Progenitor cell of endocrine pancreas (in vitro differentiated cells): ENCODE data around the gene C17orf100. TPM values are rescaled to one million over a fixed set of nuclear protein-coding genes. Genes with fewer than 3 reads are reported as not detected.
A peak's percentile ranks its signal among the peaks of the same experiment; 100 is the strongest.

Experiments
- DNase-seq: peaks from one replicate; pipeline ENCODE4 v3.0.0; 2021; ENCODE audit warnings: low spot score; ENCODE audit not compliant: unreplicated experiment
- H3K27ac Mint-ChIP-seq: 2 replicates; pipeline ENCODE4 v1.8.0; 2021; ENCODE audit warnings: mild to moderate bottlenecking, moderate library complexity, mixed read lengths
- H3K27me3 Mint-ChIP-seq: 2 replicates; pipeline ENCODE4 v1.8.0; 2021; ENCODE audit warnings: mixed read lengths
- H3K36me3 Mint-ChIP-seq: 2 replicates; pipeline ENCODE4 v1.8.0; 2022; ENCODE audit warnings: mixed read lengths; ENCODE audit not compliant: insufficient read depth
- H3K4me1 Mint-ChIP-seq: 2 replicates; pipeline ENCODE4 v1.8.0; 2021; ENCODE audit warnings: low read depth, mixed read lengths
- H3K4me3 Mint-ChIP-seq: 2 replicates; pipeline ENCODE4 v1.8.0; 2021; ENCODE audit warnings: low read depth, mild to moderate bottlenecking, moderate library complexity, mixed read lengths
- H3K9me3 Mint-ChIP-seq: 2 replicates; pipeline ENCODE4 v1.8.0; 2021; ENCODE audit warnings: low read depth, mixed read lengths
- total RNA-seq: library from RNA; stranded (reverse); gene quantifications from 2 replicates; pipeline ENCODE4 v1.2.1, GENCODE V29; 2021
- TF ChIP-seq, protein P1 (sequence below): fragments of 200-600 bp; sonication (generic); IDR thresholded peaks from one replicate; pipeline ENCODE4 v1.5.0; 2021; ENCODE audit warnings: antibody characterized with exemption, mild to moderate bottlenecking; ENCODE audit not compliant: unreplicated experiment

The C17orf100 gene
- total RNA-seq, 1 donor from 2014 or later: 6.1 TPM

DNA sequence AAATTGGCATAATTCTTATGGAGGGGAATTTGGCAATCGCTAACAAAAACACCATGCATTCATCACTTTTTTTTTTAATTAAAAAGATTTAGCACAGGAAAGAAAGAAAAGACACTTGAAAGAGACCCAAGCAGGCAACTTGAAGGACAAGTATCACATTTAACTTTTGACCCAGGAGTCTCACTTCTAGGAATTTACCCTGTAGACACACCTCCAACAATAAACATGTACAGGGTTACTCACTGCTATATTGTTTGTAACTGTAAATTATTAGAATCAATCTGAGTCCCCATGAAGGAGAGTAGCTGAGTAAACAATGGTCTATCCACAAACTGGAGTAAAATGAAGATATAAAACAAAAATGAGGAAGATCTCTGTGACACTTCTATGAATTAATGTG, 21.2 kb upstream of the C17orf100 start:
- Mint-ChIP-seq H3K4me3 (no peak overlapping the region), H3K27me3 (no peaks in the 10 kb centered on the region), H3K36me3 (peaks cover 42% of the 10 kb centered on the region), H3K4me1 (no peaks in the 10 kb centered on the region), H3K9me3 (no peaks in the 10 kb centered on the region), H3K27ac (no peak overlapping the region)
- TF ChIP-seq, protein P1, sequence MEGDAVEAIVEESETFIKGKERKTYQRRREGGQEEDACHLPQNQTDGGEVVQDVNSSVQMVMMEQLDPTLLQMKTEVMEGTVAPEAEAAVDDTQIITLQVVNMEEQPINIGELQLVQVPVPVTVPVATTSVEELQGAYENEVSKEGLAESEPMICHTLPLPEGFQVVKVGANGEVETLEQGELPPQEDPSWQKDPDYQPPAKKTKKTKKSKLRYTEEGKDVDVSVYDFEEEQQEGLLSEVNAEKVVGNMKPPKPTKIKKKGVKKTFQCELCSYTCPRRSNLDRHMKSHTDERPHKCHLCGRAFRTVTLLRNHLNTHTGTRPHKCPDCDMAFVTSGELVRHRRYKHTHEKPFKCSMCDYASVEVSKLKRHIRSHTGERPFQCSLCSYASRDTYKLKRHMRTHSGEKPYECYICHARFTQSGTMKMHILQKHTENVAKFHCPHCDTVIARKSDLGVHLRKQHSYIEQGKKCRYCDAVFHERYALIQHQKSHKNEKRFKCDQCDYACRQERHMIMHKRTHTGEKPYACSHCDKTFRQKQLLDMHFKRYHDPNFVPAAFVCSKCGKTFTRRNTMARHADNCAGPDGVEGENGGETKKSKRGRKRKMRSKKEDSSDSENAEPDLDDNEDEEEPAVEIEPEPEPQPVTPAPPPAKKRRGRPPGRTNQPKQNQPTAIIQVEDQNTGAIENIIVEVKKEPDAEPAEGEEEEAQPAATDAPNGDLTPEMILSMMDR: no peak
- DNase-seq: no peak

DNA sequence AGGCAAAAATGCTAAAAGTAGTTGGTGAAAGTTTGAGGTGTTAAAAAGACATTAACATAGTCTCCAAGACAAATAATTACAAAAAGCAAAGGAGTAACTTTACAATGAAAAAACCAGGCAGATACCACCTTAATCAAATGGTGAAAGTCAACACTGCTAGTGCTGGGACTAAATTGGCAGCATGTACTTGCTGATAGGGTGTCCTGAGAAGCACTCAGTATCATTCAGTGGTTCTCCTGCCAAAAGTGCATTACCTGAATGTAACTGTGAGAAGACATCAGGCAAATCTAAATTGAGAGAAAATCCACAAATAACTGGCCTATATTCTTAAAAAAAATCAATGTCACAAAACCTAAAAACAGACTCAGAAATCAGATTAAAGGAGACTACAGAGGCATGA, 19.0 kb upstream of the C17orf100 start:
- no peak for DNase-seq
- Mint-ChIP-seq H3K4me1 (no peaks in the 10 kb centered on the region), H3K9me3 (no peaks in the 10 kb centered on the region), H3K27ac (no peak overlapping the region), H3K36me3 (peaks cover 37% of the 10 kb centered on the region), H3K27me3 (no peaks in the 10 kb centered on the region), H3K4me3 (no peak overlapping the region)
- TF ChIP-seq, protein P1: no peak

DNA sequence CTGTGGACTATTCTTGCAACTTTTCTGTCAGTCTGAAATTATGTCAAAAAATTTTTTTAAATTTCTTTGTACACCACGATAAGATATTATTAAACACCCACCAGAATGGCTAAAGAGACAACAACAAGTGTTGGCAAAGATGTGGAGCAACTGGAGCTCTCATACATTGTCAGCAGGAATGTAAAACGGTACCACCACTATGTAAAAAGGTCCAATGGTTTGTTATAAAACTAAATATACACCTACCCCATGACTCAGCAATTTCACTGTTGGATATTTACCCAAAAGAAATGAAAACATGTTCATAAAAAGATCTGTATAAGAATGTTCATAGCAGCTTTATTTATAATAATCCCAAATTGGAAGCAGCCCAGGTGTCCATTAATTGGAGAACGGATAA, 18.3 kb upstream of the C17orf100 start:
- H3K27ac Mint-ChIP-seq: peak overlapping the region; percentile 65
- H3K36me3 Mint-ChIP-seq: peaks cover 31% of the 10 kb centered on the region

DNA sequence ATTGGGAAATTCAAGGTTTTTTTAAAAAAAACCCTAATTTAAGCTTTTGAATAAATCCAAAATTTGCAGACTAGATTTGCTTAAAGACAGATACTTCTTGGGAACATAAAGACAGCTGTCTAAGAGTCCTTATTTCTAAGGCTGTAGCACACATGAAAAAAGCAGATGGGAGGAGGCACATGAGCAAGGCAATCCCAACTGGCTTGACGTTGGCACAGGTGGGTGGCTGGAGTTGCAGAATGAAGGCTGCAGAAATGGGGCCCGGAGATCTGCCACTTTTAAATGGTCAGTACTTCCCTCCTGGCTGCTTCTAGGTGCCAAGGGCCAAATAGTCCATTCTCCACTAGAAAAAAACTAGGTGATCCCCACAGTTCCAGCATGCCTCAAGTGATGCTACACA, 15.5 kb upstream of the C17orf100 start:
- TF ChIP-seq, protein P1: no peak
- no peak overlapping the region for H3K27ac Mint-ChIP-seq
- no peak for DNase-seq
- H3K4me3 Mint-ChIP-seq: no peak overlapping the region
- no peaks in the 10 kb centered on the region for H3K9me3 Mint-ChIP-seq
- peaks cover 24% of the 10 kb centered on the region for H3K36me3 Mint-ChIP-seq
- H3K4me1 Mint-ChIP-seq: peaks cover 12% of the 10 kb centered on the region
- H3K27me3 Mint-ChIP-seq: no peaks in the 10 kb centered on the region

More for the DNA sequence above, 18.3 kb upstream of the C17orf100 start:
- H3K27me3 Mint-ChIP-seq: no peaks in the 10 kb centered on the region
- peaks cover 2% of the 10 kb centered on the region for H3K4me1 Mint-ChIP-seq
- H3K9me3 Mint-ChIP-seq: no peaks in the 10 kb centered on the region
- DNase-seq: no peak
- TF ChIP-seq, protein P1: no peak
- H3K4me3 Mint-ChIP-seq: no peak overlapping the region

DNA sequence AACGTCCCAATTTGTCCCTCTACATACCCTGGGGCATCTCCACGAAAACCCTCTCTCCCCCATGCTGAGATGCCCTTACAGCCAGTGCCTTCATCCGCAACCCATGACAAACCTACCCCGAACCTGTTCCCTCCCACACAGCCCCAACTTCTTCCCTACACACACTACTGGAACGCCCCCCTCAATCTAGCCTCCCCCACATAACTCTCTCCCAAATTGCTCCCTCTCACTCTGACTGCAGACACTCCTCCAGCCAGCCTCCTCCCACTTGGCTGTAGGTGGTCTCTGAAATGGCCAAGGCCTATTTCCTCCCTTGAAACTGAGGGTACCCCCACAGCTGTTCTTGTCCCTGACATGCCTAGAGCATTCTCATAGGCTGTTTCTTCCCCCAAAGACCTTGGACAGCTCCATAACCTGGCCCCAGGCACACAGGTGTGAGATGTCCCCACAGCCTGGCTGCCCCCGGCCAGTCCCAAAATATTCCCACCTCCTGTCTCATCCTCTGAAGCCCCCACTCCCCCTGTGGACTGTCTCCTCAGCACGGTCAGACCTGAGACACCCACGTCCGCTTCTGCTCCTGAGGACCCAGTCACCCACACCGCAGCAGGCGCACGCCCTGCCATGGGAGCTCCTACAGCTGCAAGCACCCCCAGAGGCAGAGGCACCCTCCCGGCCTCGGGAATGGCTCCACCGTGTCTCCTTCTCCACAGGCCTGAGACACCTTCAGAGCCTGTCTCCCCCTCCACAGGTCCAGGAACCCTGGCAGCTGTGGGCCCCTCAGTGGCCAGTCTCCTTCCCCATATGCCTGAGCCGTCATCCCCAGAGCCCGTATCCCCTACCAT, 14.7 kb upstream of the C17orf100 start:
- peaks cover 20% of the 10 kb centered on the region for H3K36me3 Mint-ChIP-seq
- H3K27ac Mint-ChIP-seq: no peak overlapping the region
- TF ChIP-seq, protein P1: no peak
- H3K27me3 Mint-ChIP-seq: no peaks in the 10 kb centered on the region
- DNase-seq: no peak
- peaks cover 16% of the 10 kb centered on the region for H3K4me1 Mint-ChIP-seq
- no peak overlapping the region for H3K4me3 Mint-ChIP-seq
- no peaks in the 10 kb centered on the region for H3K9me3 Mint-ChIP-seq
